GM12878 (cell line): ENCODE data around the gene VPS52. TPM values are rescaled to one million over a fixed set of nuclear protein-coding genes. Genes with fewer than 3 reads are reported as not detected.

Experiments
- ATF2 ChIP-seq: IDR thresholded peaks from 2 replicates; pipeline ENCODE4 v1.6.1; 2012; ENCODE audit warnings: low read length, inconsistent platforms
- BMI1 ChIP-seq: fragments of 450-650 bp; IDR thresholded peaks from 2 replicates; pipeline ENCODE4 v1.6.1; 2016; ENCODE audit warnings: mild to moderate bottlenecking, moderate library complexity, borderline replicate concordance
- CBFB ChIP-seq: IDR thresholded peaks from 2 replicates; pipeline ENCODE4 v1.6.1; 2016; ENCODE audit warnings: antibody characterized with exemption, low read depth
- CTCF ChIP-seq, 3 experiments: IDR thresholded peaks in 2 of 3; conservative IDR thresholded peaks in 1 of 3; 2 replicates each; pipeline ENCODE4 v1.5.1; 2011; ENCODE audit warnings: low read depth in 3 of 3, low read length in 3 of 3, mild to moderate bottlenecking in 3 of 3, control low read depth in 2 of 3, moderate library complexity in 2 of 3, inconsistent platforms in 1 of 3, mixed read lengths in 1 of 3; ENCODE audit not compliant: control insufficient read depth in 2 of 3, insufficient read depth in 1 of 3; ENCODE audit errors: extremely low read depth in 1 of 3
- ESRRA ChIP-seq: IDR thresholded peaks from 2 replicates; pipeline ENCODE4 v1.6.1; 2012; ENCODE audit warnings: mild to moderate bottlenecking, low read length, improper control_type of control experiment
- FOXM1 ChIP-seq: IDR thresholded peaks from 2 replicates; pipeline ENCODE4 v1.6.1; 2012; ENCODE audit warnings: low read depth, mild to moderate bottlenecking, inconsistent platforms, low read length, moderate library complexity
- HDAC6 ChIP-seq: fragments of 200-600 bp; sonication (generic); IDR thresholded peaks from one replicate; pipeline ENCODE4 v1.8.0; 2017; ENCODE audit warnings: antibody characterized with exemption; ENCODE audit not compliant: unreplicated experiment
- IRF4 ChIP-seq: IDR thresholded peaks from 2 replicates; pipeline ENCODE4 v1.6.1; 2011; ENCODE audit warnings: low read depth, low read length
- MAX ChIP-seq: IDR thresholded peaks from 2 replicates; pipeline ENCODE4 v1.6.1; 2012; ENCODE audit warnings: low read depth, low read length, improper control_type of control experiment
- MLLT1 ChIP-seq: fragments of 450-650 bp; IDR thresholded peaks from 2 replicates; pipeline ENCODE4 v1.6.1; 2016; ENCODE audit warnings: mild to moderate bottlenecking
- MTA2 ChIP-seq: fragments of 450-650 bp; IDR thresholded peaks from 2 replicates; pipeline ENCODE4 v1.6.1; 2016; ENCODE audit warnings: low read depth, mild to moderate bottlenecking, moderate library complexity
- NFYB ChIP-seq: IDR thresholded peaks from 2 replicates; pipeline ENCODE4 v1.6.1; 2011; ENCODE audit warnings: low read depth, mild to moderate bottlenecking, low read length, improper control_type of control experiment, moderate library complexity; ENCODE audit not compliant: insufficient read depth
- NR2C1 ChIP-seq: fragments of 450-650 bp; IDR thresholded peaks from 2 replicates; pipeline ENCODE4 v1.6.1; 2017; ENCODE audit warnings: antibody characterized with exemption, mild to moderate bottlenecking, moderate library complexity
- NR2F1 ChIP-seq: fragments of 450-650 bp; conservative IDR thresholded peaks from 2 replicates; pipeline ENCODE4 v1.6.1; 2017; ENCODE audit warnings: mild to moderate bottlenecking
- PKNOX1 ChIP-seq: fragments of 450-650 bp; IDR thresholded peaks from 2 replicates; pipeline ENCODE4 v1.6.1; 2016; ENCODE audit warnings: mild to moderate bottlenecking
- POLR2A ChIP-seq: IDR thresholded peaks from 2 replicates; pipeline ENCODE4 v1.6.1; 2011; ENCODE audit warnings: low read depth, mild to moderate bottlenecking, low read length
- TAF1 ChIP-seq: IDR thresholded peaks from 2 replicates; pipeline ENCODE4 v1.6.1; 2011; ENCODE audit warnings: mild to moderate bottlenecking, low read depth, low read length, borderline replicate concordance
- ZNF592 ChIP-seq: fragments of 450-650 bp; IDR thresholded peaks from 2 replicates; pipeline ENCODE4 v1.6.1; 2017; ENCODE audit warnings: mild to moderate bottlenecking, moderate library complexity
- polyA plus RNA-seq, 11 experiments: library from polyadenylated mRNA; depleted of rRNA in 4 of 11; unstranded in 6 of 11; stranded (reverse) in 5 of 11; fragments of >200 nt; fragmentation: Nextera tagmentation in 4 of 11; fragmentation: Illumina TruSeq in 1 of 11; extraction: Ambion mirVana in 4 of 11; extraction: Trizol in 1 of 11; gene quantifications; 1 replicate in 1 of 11; 2 replicates in 10 of 11; pipeline versions ENCODE4 v1.2.1 to v1.2.3, GENCODE V29; 2011 to 2016; ENCODE audit warnings: inconsistent platforms in 2 of 11, missing spikeins in 2 of 11, low read depth in 1 of 11
- total RNA-seq, 4 experiments: library from RNA; depleted of rRNA in 3 of 4; stranded (reverse); fragments of >200 nt in 3 of 4; fragmentation: Illumina TruSeq in 1 of 4; extraction: Trizol in 1 of 4; gene quantifications; 2 replicates each; pipeline versions ENCODE4 v1.2.1 to v1.2.3, GENCODE V29; 2013 to 2021

The VPS52 gene
- total and polyA plus RNA-seq, 10 of the 15 experiments (the other 5 are each of a cell fraction or from before 2014, with no cell fraction given) = 11.3 to 52.7 (median 36.7) TPM

GRCh38 chr6:33248932-33249731 is 22.5 kb downstream of the VPS52 start (continued):
- peak; percentile 66 for TF ChIP-seq MLLT1
- TF ChIP-seq MAX = peak; percentile 42
- peak; percentile 89 for TF ChIP-seq NR2F1
- no peak for TF ChIP-seq ESRRA
- peak; percentile 97 for TF ChIP-seq PKNOX1
- no peak for TF ChIP-seq IRF4
- no peak for TF ChIP-seq FOXM1
- TF ChIP-seq NR2C1 = no peak
- peak in 2 of 3 experiments; percentile 7 to 28; a peak in 2 of 6 replicates for TF ChIP-seq CTCF (IDR thresholded peaks at IDR 0.05 in 2 of 3, conservative IDR thresholded peaks at IDR 0.05 in 1 of 3; ENCODE audit: control insufficient read depth in 2 of 3, extremely low read depth in 1 of 3, insufficient read depth in 1 of 3, low read depth in 3 of 3, low read length in 3 of 3)
- TF ChIP-seq ZNF592 = no peak
- TF ChIP-seq NFYB = peak; percentile 95
- no peak for TF ChIP-seq CBFB
- no peak for TF ChIP-seq HDAC6
- peak; percentile 81 for TF ChIP-seq TAF1
- no peak for TF ChIP-seq BMI1
- 0 out of 2 replicates have a peak, but pooled peaks have one; percentile 30 for TF ChIP-seq MTA2
- TF ChIP-seq ATF2 = no peak
- peak; percentile 94 for TF ChIP-seq POLR2A
